Ishikawa (cell line): Measurements from ENCODE around the gene DENND1A.

Experiments used
- CEBPB ChIP-seq: IDR thresholded peaks from 2 replicates; pipeline ENCODE4 v1.6.1; 2012
- CREB1 ChIP-seq: IDR thresholded peaks from 2 replicates; pipeline ENCODE4 v1.6.1; 2012; ENCODE audit warnings: low read depth
- TEAD4 ChIP-seq: IDR thresholded peaks from 2 replicates; pipeline ENCODE4 v1.6.1; 2012
- TF ChIP-seq, protein P1 (sequence below): IDR thresholded peaks from 2 replicates; pipeline ENCODE4 v1.6.1; 2012
- TF ChIP-seq, protein P2 (sequence below): IDR thresholded peaks from 2 replicates; pipeline ENCODE4 v1.6.1; 2012
- TF ChIP-seq, protein P3 (sequence below): IDR thresholded peaks from 2 replicates; pipeline ENCODE4 v1.6.1; 2012; ENCODE audit warnings: low read depth, mild to moderate bottlenecking

DNA sequence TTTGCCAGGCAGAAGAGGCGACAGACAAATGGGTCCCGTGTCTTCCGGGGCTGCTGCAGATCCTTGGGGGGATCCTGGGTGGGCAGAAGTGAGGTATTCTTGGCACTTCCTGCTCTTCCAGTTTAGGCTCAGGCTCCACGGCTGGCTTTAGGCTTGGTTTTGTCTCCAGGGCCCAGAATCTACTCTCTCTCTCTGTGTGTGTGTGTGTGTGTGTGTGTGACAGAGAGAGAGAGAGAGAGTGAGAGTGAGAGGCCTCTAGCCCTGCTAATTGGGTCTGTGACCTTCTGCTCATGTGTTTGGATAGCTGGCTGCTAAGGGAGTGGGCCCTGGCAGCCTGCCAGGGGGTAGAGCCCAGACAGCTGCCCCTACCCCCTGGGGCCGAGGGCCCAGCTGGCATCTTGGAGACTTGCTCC, 534.6 kb downstream of the DENND1A start:
- TF ChIP-seq, protein P1, sequence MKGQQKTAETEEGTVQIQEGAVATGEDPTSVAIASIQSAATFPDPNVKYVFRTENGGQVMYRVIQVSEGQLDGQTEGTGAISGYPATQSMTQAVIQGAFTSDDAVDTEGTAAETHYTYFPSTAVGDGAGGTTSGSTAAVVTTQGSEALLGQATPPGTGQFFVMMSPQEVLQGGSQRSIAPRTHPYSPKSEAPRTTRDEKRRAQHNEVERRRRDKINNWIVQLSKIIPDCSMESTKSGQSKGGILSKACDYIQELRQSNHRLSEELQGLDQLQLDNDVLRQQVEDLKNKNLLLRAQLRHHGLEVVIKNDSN, result no peak
- TF ChIP-seq, protein P2, sequence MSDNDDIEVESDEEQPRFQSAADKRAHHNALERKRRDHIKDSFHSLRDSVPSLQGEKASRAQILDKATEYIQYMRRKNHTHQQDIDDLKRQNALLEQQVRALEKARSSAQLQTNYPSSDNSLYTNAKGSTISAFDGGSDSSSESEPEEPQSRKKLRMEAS, result no peak
- TF ChIP-seq TEAD4 (no peak), CEBPB (no peak), CREB1 (no peak)
- TF ChIP-seq, protein P3, sequence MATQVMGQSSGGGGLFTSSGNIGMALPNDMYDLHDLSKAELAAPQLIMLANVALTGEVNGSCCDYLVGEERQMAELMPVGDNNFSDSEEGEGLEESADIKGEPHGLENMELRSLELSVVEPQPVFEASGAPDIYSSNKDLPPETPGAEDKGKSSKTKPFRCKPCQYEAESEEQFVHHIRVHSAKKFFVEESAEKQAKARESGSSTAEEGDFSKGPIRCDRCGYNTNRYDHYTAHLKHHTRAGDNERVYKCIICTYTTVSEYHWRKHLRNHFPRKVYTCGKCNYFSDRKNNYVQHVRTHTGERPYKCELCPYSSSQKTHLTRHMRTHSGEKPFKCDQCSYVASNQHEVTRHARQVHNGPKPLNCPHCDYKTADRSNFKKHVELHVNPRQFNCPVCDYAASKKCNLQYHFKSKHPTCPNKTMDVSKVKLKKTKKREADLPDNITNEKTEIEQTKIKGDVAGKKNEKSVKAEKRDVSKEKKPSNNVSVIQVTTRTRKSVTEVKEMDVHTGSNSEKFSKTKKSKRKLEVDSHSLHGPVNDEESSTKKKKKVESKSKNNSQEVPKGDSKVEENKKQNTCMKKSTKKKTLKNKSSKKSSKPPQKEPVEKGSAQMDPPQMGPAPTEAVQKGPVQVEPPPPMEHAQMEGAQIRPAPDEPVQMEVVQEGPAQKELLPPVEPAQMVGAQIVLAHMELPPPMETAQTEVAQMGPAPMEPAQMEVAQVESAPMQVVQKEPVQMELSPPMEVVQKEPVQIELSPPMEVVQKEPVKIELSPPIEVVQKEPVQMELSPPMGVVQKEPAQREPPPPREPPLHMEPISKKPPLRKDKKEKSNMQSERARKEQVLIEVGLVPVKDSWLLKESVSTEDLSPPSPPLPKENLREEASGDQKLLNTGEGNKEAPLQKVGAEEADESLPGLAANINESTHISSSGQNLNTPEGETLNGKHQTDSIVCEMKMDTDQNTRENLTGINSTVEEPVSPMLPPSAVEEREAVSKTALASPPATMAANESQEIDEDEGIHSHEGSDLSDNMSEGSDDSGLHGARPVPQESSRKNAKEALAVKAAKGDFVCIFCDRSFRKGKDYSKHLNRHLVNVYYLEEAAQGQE, result no peak
